ENCODE data around the gene FAM76A.
"Not testable (repeated sequence)": the region's sequence is repeated elsewhere in the genome, so short reads cannot be mapped to it uniquely, and the experiment has no call there.

- not testable (repeated sequence) for TF ChIP-seq ZZZ3 (IDR thresholded peaks at IDR 0.05); POLR2A (conservative IDR thresholded peaks at IDR 0.05); RAD21 (CRISPR knock-in tag; conservative IDR thresholded peaks at IDR 0.05 in 1 of 2, IDR thresholded peaks at IDR 0.05 in 1 of 2)
- TF ChIP-seq, protein P1, sequence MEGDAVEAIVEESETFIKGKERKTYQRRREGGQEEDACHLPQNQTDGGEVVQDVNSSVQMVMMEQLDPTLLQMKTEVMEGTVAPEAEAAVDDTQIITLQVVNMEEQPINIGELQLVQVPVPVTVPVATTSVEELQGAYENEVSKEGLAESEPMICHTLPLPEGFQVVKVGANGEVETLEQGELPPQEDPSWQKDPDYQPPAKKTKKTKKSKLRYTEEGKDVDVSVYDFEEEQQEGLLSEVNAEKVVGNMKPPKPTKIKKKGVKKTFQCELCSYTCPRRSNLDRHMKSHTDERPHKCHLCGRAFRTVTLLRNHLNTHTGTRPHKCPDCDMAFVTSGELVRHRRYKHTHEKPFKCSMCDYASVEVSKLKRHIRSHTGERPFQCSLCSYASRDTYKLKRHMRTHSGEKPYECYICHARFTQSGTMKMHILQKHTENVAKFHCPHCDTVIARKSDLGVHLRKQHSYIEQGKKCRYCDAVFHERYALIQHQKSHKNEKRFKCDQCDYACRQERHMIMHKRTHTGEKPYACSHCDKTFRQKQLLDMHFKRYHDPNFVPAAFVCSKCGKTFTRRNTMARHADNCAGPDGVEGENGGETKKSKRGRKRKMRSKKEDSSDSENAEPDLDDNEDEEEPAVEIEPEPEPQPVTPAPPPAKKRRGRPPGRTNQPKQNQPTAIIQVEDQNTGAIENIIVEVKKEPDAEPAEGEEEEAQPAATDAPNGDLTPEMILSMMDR (IDR thresholded peaks at IDR 0.05 in 2 of 3, conservative IDR thresholded peaks at IDR 0.05 in 1 of 3; ENCODE audit: insufficient read depth in 2 of 3, low read depth in 1 of 3, low read length in 3 of 3): not testable (repeated sequence)
Measured at GRCh38 chr1:27680225-27680791, 45.5 kb upstream of the FAM76A start.

Data from K562 (cell line).